ENCODE results near the gene GMDS.

- TF ChIP-seq FOS (IDR thresholded peaks at IDR 0.05; ENCODE audit: borderline replicate concordance, insufficient read depth, low read length) (no peak), EZH2 (IDR thresholded peaks at IDR 0.05; ENCODE audit: borderline replicate concordance, low read depth, low read length, severe bottlenecking) (no peak), POLR2A (IDR thresholded peaks at IDR 0.05; ENCODE audit: low read depth, low read length) (no peak), GATA2 (IDR thresholded peaks at IDR 0.05; ENCODE audit: insufficient read depth, insufficient read length, low read depth, low read length) (no peak)
- TF ChIP-seq, protein P1, sequence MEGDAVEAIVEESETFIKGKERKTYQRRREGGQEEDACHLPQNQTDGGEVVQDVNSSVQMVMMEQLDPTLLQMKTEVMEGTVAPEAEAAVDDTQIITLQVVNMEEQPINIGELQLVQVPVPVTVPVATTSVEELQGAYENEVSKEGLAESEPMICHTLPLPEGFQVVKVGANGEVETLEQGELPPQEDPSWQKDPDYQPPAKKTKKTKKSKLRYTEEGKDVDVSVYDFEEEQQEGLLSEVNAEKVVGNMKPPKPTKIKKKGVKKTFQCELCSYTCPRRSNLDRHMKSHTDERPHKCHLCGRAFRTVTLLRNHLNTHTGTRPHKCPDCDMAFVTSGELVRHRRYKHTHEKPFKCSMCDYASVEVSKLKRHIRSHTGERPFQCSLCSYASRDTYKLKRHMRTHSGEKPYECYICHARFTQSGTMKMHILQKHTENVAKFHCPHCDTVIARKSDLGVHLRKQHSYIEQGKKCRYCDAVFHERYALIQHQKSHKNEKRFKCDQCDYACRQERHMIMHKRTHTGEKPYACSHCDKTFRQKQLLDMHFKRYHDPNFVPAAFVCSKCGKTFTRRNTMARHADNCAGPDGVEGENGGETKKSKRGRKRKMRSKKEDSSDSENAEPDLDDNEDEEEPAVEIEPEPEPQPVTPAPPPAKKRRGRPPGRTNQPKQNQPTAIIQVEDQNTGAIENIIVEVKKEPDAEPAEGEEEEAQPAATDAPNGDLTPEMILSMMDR (IDR thresholded peaks at IDR 0.05; ENCODE audit: extremely low read depth in 1 of 2, insufficient read depth in 1 of 2, low read depth in 1 of 2, low read length in 2 of 2), result no peak
These were observed 287.1 kb downstream of the GMDS start for GRCh38 chr6:1958257-1958656.

Data from endothelial cell of umbilical vein (primary cell).